KMS-11 (cell line): Measurements from ENCODE around the gene TFF3.

Experiments used
- H2AFZ ChIP-seq: fragments of 200-600 bp; sonication (generic); 2 replicates; pipeline ENCODE4 v1.6.1; 2016; ENCODE audit warnings: antibody characterized with exemption, mixed run types, low read depth
- H3K27ac ChIP-seq: fragments of 200-600 bp; sonication (generic); 2 replicates; pipeline ENCODE4 v1.6.1; 2016; ENCODE audit warnings: mild to moderate bottlenecking, mixed run types
- H3K27me3 ChIP-seq: fragments of 200-600 bp; sonication (generic); 2 replicates; pipeline ENCODE4 v1.6.1; 2017; ENCODE audit warnings: mild to moderate bottlenecking, low read depth, mixed run types, moderate library complexity; ENCODE audit not compliant: insufficient read depth
- H3K36me3 ChIP-seq: fragments of 200-600 bp; sonication (generic); 2 replicates; pipeline ENCODE4 v1.6.1; 2017; ENCODE audit warnings: mild to moderate bottlenecking, mixed run types; ENCODE audit not compliant: insufficient read depth
- H3K4me1 ChIP-seq: fragments of 200-600 bp; sonication (generic); 2 replicates; pipeline ENCODE4 v1.6.1; 2016; ENCODE audit warnings: mild to moderate bottlenecking, low read depth, mixed run types; ENCODE audit not compliant: poor library complexity, severe bottlenecking
- H3K4me2 ChIP-seq: fragments of 200-600 bp; sonication (generic); 2 replicates; pipeline ENCODE4 v1.7.0; 2016; ENCODE audit warnings: mild to moderate bottlenecking, mixed run types
- H3K4me3 ChIP-seq: fragments of 200-600 bp; sonication (generic); IDR thresholded peaks from 2 replicates; pipeline ENCODE4 v1.6.1; 2017; ENCODE audit warnings: low read depth, low read length, mixed read lengths; ENCODE audit not compliant: insufficient read depth
- H3K79me2 ChIP-seq: fragments of 200-600 bp; sonication (generic); 2 replicates; pipeline ENCODE4 v1.6.1; 2016; ENCODE audit warnings: low read depth, mixed run types; ENCODE audit not compliant: insufficient read depth
- H3K9ac ChIP-seq: fragments of 200-600 bp; sonication (generic); 2 replicates; pipeline ENCODE4 v1.6.1; 2016; ENCODE audit warnings: mild to moderate bottlenecking, mixed run types
- H4K20me1 ChIP-seq: fragments of 200-600 bp; sonication (generic); 2 replicates; pipeline ENCODE4 v1.6.1; 2016; ENCODE audit warnings: mild to moderate bottlenecking, mixed run types; ENCODE audit not compliant: insufficient read depth
- CTCF ChIP-seq: fragments of 200-600 bp; sonication (generic); conservative IDR thresholded peaks from 2 replicates; pipeline ENCODE4 v1.6.1; 2017; ENCODE audit warnings: low read depth, mild to moderate bottlenecking, antibody characterized with exemption, low read length, moderate library complexity, mixed read lengths

Gene TFF3

GRCh38 chr21:42358261-42358660 lies 43.1 kb upstream of the TFF3 start:
- Histone ChIP-seq H3K4me3 (no peak overlapping the region), H4K20me1 (no peaks in the 10 kb centered on the region), H3K4me2 (no peak overlapping the region), H3K9ac (no peak overlapping the region), H3K4me1 (no peaks in the 10 kb centered on the region), H2AFZ (no peak overlapping the region), H3K27me3 (peaks cover 37% of the 10 kb centered on the region; the same call in 1 of the 2 replicates), H3K27ac (no peak overlapping the region), H3K36me3 (no peaks in the 10 kb centered on the region), H3K79me2 (no peaks in the 10 kb centered on the region)
- no peak for TF ChIP-seq CTCF

GRCh38 chr21:42357307-42357706 lies 42.1 kb upstream of the TFF3 start:
- H3K4me2 ChIP-seq: no peak overlapping the region
- TF ChIP-seq CTCF: no peak

GRCh38 chr21:42356650-42357049 lies 41.4 kb upstream of the TFF3 start:
- H2AFZ ChIP-seq: no peak overlapping the region

More at GRCh38 chr21:42357307-42357706, 42.1 kb upstream of the TFF3 start:
- no peak overlapping the region for H2AFZ ChIP-seq
- no peak overlapping the region for H3K27ac ChIP-seq
- no peaks in the 10 kb centered on the region for H4K20me1 ChIP-seq
- no peaks in the 10 kb centered on the region for H3K4me1 ChIP-seq
- no peaks in the 10 kb centered on the region for H3K79me2 ChIP-seq
- H3K36me3 ChIP-seq: no peaks in the 10 kb centered on the region
- H3K4me3 ChIP-seq: no peak overlapping the region
- peaks cover 28% of the 10 kb centered on the region; the same call in 1 of the 2 replicates for H3K27me3 ChIP-seq
- no peak overlapping the region for H3K9ac ChIP-seq

DNA sequence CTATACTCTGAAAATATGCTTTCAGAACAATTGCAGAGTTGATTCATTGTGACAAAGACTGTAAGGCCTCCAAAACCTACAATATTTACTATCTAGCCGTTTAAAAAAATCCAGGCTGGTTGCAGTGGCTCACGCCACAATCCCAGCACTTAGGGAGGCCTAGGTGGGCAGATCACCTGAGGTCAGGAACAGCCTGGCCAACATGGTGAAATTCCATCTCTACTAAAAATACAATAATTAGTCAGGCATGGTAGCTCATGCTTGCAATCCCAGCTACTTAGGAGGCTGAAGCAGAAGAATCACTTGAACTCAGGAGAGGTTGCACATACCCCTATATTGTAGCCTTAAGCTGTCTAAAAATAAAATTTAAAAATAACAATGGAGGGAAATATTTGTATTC lies 40.8 kb upstream of the TFF3 start:
- no peak overlapping the region for H2AFZ ChIP-seq
- H3K4me3 ChIP-seq: no peak overlapping the region
- H3K36me3 ChIP-seq: no peaks in the 10 kb centered on the region
- TF ChIP-seq CTCF: no peak
- no peak overlapping the region for H3K9ac ChIP-seq
- H3K27me3 ChIP-seq: peaks cover 30% of the 10 kb centered on the region; the same call in 1 of the 2 replicates
- H4K20me1 ChIP-seq: no peaks in the 10 kb centered on the region
- H3K4me1 ChIP-seq: no peaks in the 10 kb centered on the region
- no peak overlapping the region for H3K4me2 ChIP-seq
- no peaks in the 10 kb centered on the region for H3K79me2 ChIP-seq
- H3K27ac ChIP-seq: no peak overlapping the region

More at GRCh38 chr21:42356650-42357049, 41.4 kb upstream of the TFF3 start:
- no peak overlapping the region for H3K27ac ChIP-seq
- no peak overlapping the region for H3K4me3 ChIP-seq
- no peaks in the 10 kb centered on the region for H4K20me1 ChIP-seq
- no peak overlapping the region for H3K9ac ChIP-seq
- no peak for TF ChIP-seq CTCF
- H3K79me2 ChIP-seq: no peaks in the 10 kb centered on the region
- no peak overlapping the region for H3K4me2 ChIP-seq
- no peaks in the 10 kb centered on the region for H3K36me3 ChIP-seq
- no peaks in the 10 kb centered on the region for H3K4me1 ChIP-seq
- peaks cover 24% of the 10 kb centered on the region; the same call in 1 of the 2 replicates for H3K27me3 ChIP-seq

DNA sequence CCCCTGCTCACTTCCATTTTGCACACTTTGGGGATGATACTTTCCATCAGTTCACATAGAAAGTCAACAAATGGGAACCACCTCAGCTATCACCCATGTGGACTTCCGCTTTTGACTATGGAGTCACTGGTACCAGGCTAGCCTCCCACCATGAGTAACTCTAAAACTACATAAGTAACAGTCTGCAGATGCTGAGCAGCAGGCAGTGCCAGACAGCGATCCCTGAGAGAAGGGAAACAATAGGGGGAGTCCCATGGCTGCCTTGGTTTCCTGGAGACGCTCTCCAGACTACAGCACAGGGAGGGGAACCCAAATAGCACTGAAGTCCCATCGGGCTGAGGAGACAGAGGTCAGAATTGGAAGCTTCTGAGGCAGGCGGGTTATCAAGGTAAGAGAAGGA lies 38.4 kb upstream of the TFF3 start:
- H4K20me1 ChIP-seq: no peaks in the 10 kb centered on the region
- no peak overlapping the region for H3K4me2 ChIP-seq
- peaks cover 37% of the 10 kb centered on the region for H3K27me3 ChIP-seq
- no peak for TF ChIP-seq CTCF
- H3K27ac ChIP-seq: no peak overlapping the region
- H3K79me2 ChIP-seq: no peaks in the 10 kb centered on the region
- no peaks in the 10 kb centered on the region for H3K4me1 ChIP-seq
- H3K36me3 ChIP-seq: no peaks in the 10 kb centered on the region
- no peak overlapping the region for H3K9ac ChIP-seq
- no peak overlapping the region for H3K4me3 ChIP-seq
- H2AFZ ChIP-seq: no peak overlapping the region
